H1 (cell line): ENCODE measurements around the gene FGD5. TPM values are rescaled to one million over a fixed set of nuclear protein-coding genes. Genes with fewer than 3 reads are reported as not detected.

ENCODE experiments used
- CTCF ChIA-PET: fragments of 300-600 bp; sonication (Branson Sonifier 250); formaldehyde crosslinking; loops from one replicate; lab custom pipeline; 2021; ENCODE audit not compliant: partially characterized antibody; lab: Charles Lee
- POLR2A ChIA-PET: fragments of 300-600 bp; sonication (Branson Sonifier 250); formaldehyde crosslinking; loops from one replicate; lab custom pipeline; 2021; ENCODE audit warnings: inconsistent platforms; ENCODE audit not compliant: partially characterized antibody; lab: Charles Lee
- DNase-seq, 2 experiments: peaks; one replicate each; pipeline versions ENCODE4 v3.0.0 to v3.0.0-alpha.2; 2010 to 2022; ENCODE audit warnings: low spot score in 2 of 2, low read depth in 1 of 2, mixed read lengths in 1 of 2
- FAIRE-seq: peaks from 2 replicates; lab custom pipeline; 2011; peaks lifted over from hg19 to GRCh38; lab: Jason Lieb, UNC
- H2AFZ ChIP-seq: 2 replicates; pipeline ENCODE4 v1.8.1; 2012; ENCODE audit warnings: low read length, inconsistent platforms
- H2AK5ac ChIP-seq: 2 replicates; pipeline ENCODE4 v1.6.1; 2013; ENCODE audit warnings: low read depth, low read length
- H2BK120ac ChIP-seq: replicated peaks from 2 replicates; pipeline ENCODE3; 2013; ENCODE audit warnings: low read depth, low read length, inconsistent platforms
- H2BK12ac ChIP-seq: 2 replicates; pipeline ENCODE4 v1.6.1; 2013; ENCODE audit warnings: low read depth, low read length
- H2BK15ac ChIP-seq: 2 replicates; pipeline ENCODE4 v1.6.1; 2013; ENCODE audit warnings: low read length
- H2BK20ac ChIP-seq: 2 replicates; pipeline ENCODE4 v1.6.1; 2013; ENCODE audit warnings: low read length
- H2BK5ac ChIP-seq: 2 replicates; pipeline ENCODE4 v1.6.1; 2013; ENCODE audit warnings: low read depth, low read length
- H3K14ac ChIP-seq: 2 replicates; pipeline ENCODE4 v1.6.1; 2013; ENCODE audit warnings: inconsistent platforms; ENCODE audit not compliant: insufficient read length
- H3K18ac ChIP-seq: 2 replicates; pipeline ENCODE4 v1.6.1; 2013; ENCODE audit warnings: low read length; ENCODE audit errors: extremely low read depth
- H3K23ac ChIP-seq: 2 replicates; pipeline ENCODE4 v1.6.1; 2013; ENCODE audit warnings: inconsistent platforms; ENCODE audit not compliant: insufficient read length
- H3K23me2 ChIP-seq: 2 replicates; pipeline ENCODE4 v1.6.1; 2013; ENCODE audit warnings: low read depth, low read length
- H3K27ac ChIP-seq: 2 replicates; pipeline ENCODE4 v1.6.1; 2011; ENCODE audit warnings: low read depth, low read length, inconsistent platforms
- H3K27me3 ChIP-seq, 4 experiments: replicated peaks in 1 of 4; 1 replicate in 1 of 4; 2 replicates in 3 of 4; pipeline versions ENCODE4 v1.6.1 to v1.8.1; 2011 to 2013; ENCODE audit warnings: low read length in 3 of 4, mild to moderate bottlenecking in 3 of 4, inconsistent platforms in 2 of 4, mixed read lengths in 2 of 4, moderate library complexity in 1 of 4; ENCODE audit not compliant: control insufficient read depth in 3 of 4, insufficient read depth in 3 of 4; ENCODE audit errors: extremely low read depth in 1 of 4
- H3K36me3 ChIP-seq, 4 experiments: 2 replicates each; pipeline versions ENCODE4 v1.6.1 to v1.8.1; 2011 to 2013; ENCODE audit warnings: mild to moderate bottlenecking in 4 of 4, low read length in 3 of 4, moderate library complexity in 2 of 4, control low read depth in 1 of 4, inconsistent platforms in 1 of 4; ENCODE audit not compliant: insufficient read depth in 4 of 4, control insufficient read depth in 2 of 4
- H3K4ac ChIP-seq: replicated peaks from 2 replicates; pipeline ENCODE3; 2013; ENCODE audit warnings: low read length, low read depth, mixed read lengths, inconsistent platforms; ENCODE audit not compliant: insufficient read length
- H3K4me1 ChIP-seq, 4 experiments: replicated peaks in 1 of 4; 1 replicate in 1 of 4; 2 replicates in 3 of 4; pipeline versions ENCODE4 v1.6.1 to v1.8.1; 2011 to 2013; ENCODE audit warnings: low read length in 3 of 4, inconsistent platforms in 2 of 4, mixed read lengths in 1 of 4; ENCODE audit not compliant: insufficient read depth in 4 of 4, control insufficient read depth in 3 of 4
- H3K4me2 ChIP-seq, 2 experiments: 2 replicates each; pipeline versions ENCODE4 v1.6.1 to v1.8.1; 2011 to 2013; ENCODE audit warnings: low read depth in 2 of 2, low read length in 2 of 2, control low read depth in 1 of 2, inconsistent platforms in 1 of 2, mild to moderate bottlenecking in 1 of 2; ENCODE audit not compliant: insufficient read depth in 1 of 2
- H3K4me3 ChIP-seq, 4 experiments: fragments of 200-600, 300-600 bp in 1 of 4; sonication (generic), shearing (Covaris generic), sonication (Bioruptor Twin) in 1 of 4; 2 replicates each; pipeline versions ENCODE4 v1.5.1 to v1.8.1; 2011 to 2016; ENCODE audit warnings: low read length in 4 of 4, low read depth in 3 of 4, control low read depth in 2 of 4, inconsistent platforms in 2 of 4, mild to moderate bottlenecking in 2 of 4, mixed read lengths in 1 of 4, moderate library complexity in 1 of 4; ENCODE audit not compliant: insufficient read depth in 2 of 4; ENCODE audit errors: extremely low read depth in 1 of 4
- H3K56ac ChIP-seq: replicated peaks from 2 replicates; pipeline ENCODE3; 2013; ENCODE audit warnings: low read depth, mild to moderate bottlenecking, mixed read lengths, low read length, inconsistent platforms; ENCODE audit not compliant: insufficient read length
- H3K79me1 ChIP-seq: 2 replicates; pipeline ENCODE4 v1.6.1; 2013; ENCODE audit warnings: low read depth, low read length, control low read depth
- H3K79me2 ChIP-seq, 2 experiments: 2 replicates each; pipeline versions ENCODE4 v1.6.1 to v1.8.1; 2012 to 2013; ENCODE audit warnings: low read length in 2 of 2, mild to moderate bottlenecking in 2 of 2, inconsistent platforms in 1 of 2; ENCODE audit not compliant: insufficient read depth in 2 of 2, control insufficient read depth in 1 of 2
- H3K9ac ChIP-seq, 4 experiments: replicated peaks in 1 of 4; 1 replicate in 1 of 4; 2 replicates in 3 of 4; pipeline versions ENCODE4 v1.6.1 to v1.8.1; 2011 to 2013; ENCODE audit warnings: low read depth in 3 of 4, low read length in 3 of 4, control low read depth in 2 of 4, mild to moderate bottlenecking in 2 of 4, moderate library complexity in 2 of 4, inconsistent platforms in 1 of 4; ENCODE audit errors: extremely low read depth in 1 of 4
- H3K9me3 ChIP-seq, 2 experiments: 2 replicates each; pipeline versions ENCODE4 v1.6.1 to v1.8.1; 2012 to 2013; ENCODE audit warnings: mild to moderate bottlenecking in 2 of 2, moderate library complexity in 2 of 2, control low read depth in 1 of 2, inconsistent platforms in 1 of 2, low read depth in 1 of 2, low read length in 1 of 2, mixed read lengths in 1 of 2; ENCODE audit not compliant: insufficient read depth in 2 of 2
- H4K20me1 ChIP-seq, 2 experiments: replicated peaks in 1 of 2; 2 replicates each; pipeline versions ENCODE3 to v1.8.1; 2011 to 2013; ENCODE audit warnings: inconsistent platforms in 2 of 2, low read length in 2 of 2, mild to moderate bottlenecking in 1 of 2; ENCODE audit not compliant: insufficient read depth in 2 of 2, control insufficient read depth in 1 of 2
- H4K5ac ChIP-seq: 2 replicates; pipeline ENCODE4 v1.6.1; 2013; ENCODE audit warnings: low read length, low read depth, mixed read lengths, inconsistent platforms; ENCODE audit not compliant: insufficient read length
- H4K8ac ChIP-seq: 2 replicates; pipeline ENCODE4 v1.8.0; 2013; ENCODE audit warnings: mild to moderate bottlenecking, moderate library complexity, low read length, inconsistent platforms; ENCODE audit not compliant: insufficient read depth; ENCODE audit errors: extremely low read depth
- H4K91ac ChIP-seq: replicated peaks from 2 replicates; pipeline ENCODE3; 2013; ENCODE audit warnings: low read length, mixed read lengths, inconsistent platforms; ENCODE audit not compliant: insufficient read length
- CEBPB ChIP-seq: IDR thresholded peaks from 2 replicates; pipeline ENCODE4 v1.6.1; 2012; ENCODE audit warnings: low read depth, low read length
- SIX5 ChIP-seq: IDR thresholded peaks from 2 replicates; pipeline ENCODE4 v1.6.1; 2011; ENCODE audit warnings: mild to moderate bottlenecking, low read depth, low read length
- WGBS, 2 experiments: shearing (Covaris generic) in 1 of 2; methylation state at CpG; one replicate each; pipeline versions ENCODE4 v1.1.6 to v1.1.7; 2013 to 2015; ENCODE audit warnings: low lambda C conversion rate in 2 of 2, mixed read lengths in 2 of 2, inconsistent platforms in 1 of 2, low coverage in 1 of 2, missing lambda C conversion rate in 1 of 2; ENCODE audit not compliant: insufficient replicate concordance in 2 of 2, insufficient coverage in 1 of 2, insufficient read length in 1 of 2; ENCODE audit errors: extremely low coverage in 1 of 2, missing lambda C conversion rate in 1 of 2; 5-methylcytosine and 5-hydroxymethylcytosine counted together
- polyA plus RNA-seq, 7 experiments: library from polyadenylated mRNA; depleted of rRNA in 3 of 7; stranded (reverse) in 5 of 7; unstranded in 2 of 7; fragments of >200 nt in 5 of 7; fragments of 200-250 nt in 2 of 7; gene quantifications; 1 replicate in 5 of 7; 2 replicates in 1 of 7; 4 replicates in 1 of 7; pipeline versions ENCODE4 v1.2.1 to v1.2.3, GENCODE V29; 2011 to 2013; ENCODE audit warnings: missing spikeins in 2 of 7, mixed read lengths in 2 of 7
- total RNA-seq: library from RNA; stranded (reverse); fragmentation: NEBNext Ultra II Directional; extraction: Animal tissue kit (Norgen Biotek cat#: 25700); gene quantifications from 2 replicates; pipeline ENCODE4 v1.2.1, GENCODE V29; 2021

Gene FGD5
- total and polyA plus RNA-seq, 2 of the 8 experiments (the other 6 are each of a cell fraction or from before 2014, with no cell fraction given), result 4.7 to 14.3 TPM

- Histone ChIP-seq H3K4ac (no peak overlapping the region), H3K18ac (no peak overlapping the region), H3K4me1 (peaks cover 0 to 12% (median 7%) of the 10 kb centered on the region in 4 experiments; a peak in 6 of 7 replicates), H3K27me3 (no peaks in the 10 kb centered on the region), H3K9me3 (no peaks in the 10 kb centered on the region), H3K36me3 (no peaks in the 10 kb centered on the region), H3K79me2 (no peaks in the 10 kb centered on the region), H2AFZ (no peak overlapping the region), H3K4me3 (no peak overlapping the region), H2BK12ac (no peak overlapping the region), H3K56ac (no peak overlapping the region), H2BK15ac (no peak overlapping the region), H4K5ac (no peak overlapping the region), H2BK120ac (no peak overlapping the region), H3K23me2 (no peaks in the 10 kb centered on the region), H3K79me1 (no peaks in the 10 kb centered on the region), H4K91ac (no peak overlapping the region), H4K8ac (no peak overlapping the region), H3K23ac (no peak overlapping the region), H2AK5ac (no peak overlapping the region), H3K14ac (no peak overlapping the region), H4K20me1 (no peaks in the 10 kb centered on the region), H2BK20ac (no peak overlapping the region), H3K9ac (no peak overlapping the region), H3K27ac (no peak overlapping the region), H3K4me2 (no peak overlapping the region), H2BK5ac (no peak overlapping the region)
- FAIRE-seq, result no peak
- no peak for DNase-seq
- 94 to 100% methylated on average over 1 to 5 of the region's 5 CpGs for WGBS, 2 experiments
- POLR2A ChIA-PET, result interaction anchor here (0.9 kb wide), 2 partner anchors 36 to 44 kb away, joined by 3 read pairs; no protein-coding TSS in a partner anchor
- TF ChIP-seq SIX5 (no peak), CEBPB (no peak)
- CTCF ChIA-PET, result interaction anchor here (0.8 to 2.6 kb wide), 6 partner anchors 12 to 102 kb away, joined by 3 to 10 read pairs (median 4); no protein-coding TSS in a partner anchor
These were observed 64.5 kb downstream of the FGD5 start for GRCh38 chr3:14883226-14883625.
